K562 (cell line): ENCODE measurements around the gene AGFG2. TPM values are rescaled to one million over a fixed set of nuclear protein-coding genes. Genes with fewer than 3 reads are reported as not detected.

Experiments used
- ATAC-seq: fragments of 200-7000 bp; cut with Tn5 transposase; 3 replicates; pipeline ENCODE4 v1.9.1; 2020; ENCODE audit warnings: moderate library complexity
- BruUV-seq: library from RNA; stranded (reverse); fragments of 400-500 nt; replicated peaks from 2 replicates; lab custom pipeline; 2021; lab: Mats Ljungman, UMichigan
- CTCF ChIA-PET: fragments of 300-600 bp; formaldehyde crosslinking; extraction: SDS; loops from one replicate; lab custom pipeline; 2021; ENCODE audit warnings: low intra/inter-chr PET ratio; lab: Yijun Ruan, JAX
- POLR2A ChIA-PET: fragments of 300-600, 350-650 bp; sonication (Branson Sonifier 250); formaldehyde crosslinking; extraction: SDS; loops from one replicate; lab custom pipeline; 2021; ENCODE audit warnings: antibody characterized with exemption, inconsistent platforms; lab: Yijun Ruan, JAX
- DNase-seq, 4 experiments: peaks; one replicate each; pipeline versions ENCODE4 v3.0.0 to v3.0.0-alpha.2; 2011 to 2018; ENCODE audit warnings: low spot score in 3 of 4, mixed read lengths in 3 of 4; ENCODE audit errors: extremely low read depth in 1 of 4
- FAIRE-seq: peaks from 2 replicates; lab custom pipeline; 2011; peaks lifted over from hg19 to GRCh38; lab: Jason Lieb, UNC
- H2AFZ ChIP-seq: 2 replicates; pipeline ENCODE4 v1.6.0; 2011; ENCODE audit warnings: low read depth, low read length, control low read depth, inconsistent platforms
- H3K27ac ChIP-seq: fragments of 200-600 bp; 3 replicates; pipeline ENCODE4 v1.8.0; 2011; ENCODE audit warnings: low read depth, mild to moderate bottlenecking, control low read depth, inconsistent platforms, low read length, moderate library complexity, mixed read lengths; ENCODE audit errors: extremely low read depth
- H3K27me3 ChIP-seq, 2 experiments: fragments of 300-600 bp in 1 of 2; 2 replicates in 1 of 2; 3 replicates in 1 of 2; pipeline versions ENCODE4 v1.6.0 to v1.8.0; 2011; ENCODE audit warnings: inconsistent platforms in 2 of 2, low read length in 2 of 2, mild to moderate bottlenecking in 1 of 2, mixed read lengths in 1 of 2, moderate library complexity in 1 of 2; ENCODE audit not compliant: control insufficient read depth in 2 of 2, insufficient read depth in 2 of 2
- H3K36me3 ChIP-seq: fragments of 300-600 bp; 3 replicates; pipeline ENCODE4 v1.8.0; 2011; ENCODE audit warnings: mild to moderate bottlenecking, low read length, inconsistent platforms; ENCODE audit not compliant: control insufficient read depth, insufficient read depth
- H3K4me1 ChIP-seq, 2 experiments: fragments of 200-600 bp in 1 of 2; replicated peaks in 1 of 2; 2 replicates in 1 of 2; 3 replicates in 1 of 2; pipeline versions ENCODE4 v1.5.1 to v1.8.0; 2011; ENCODE audit warnings: inconsistent platforms in 2 of 2, low read length in 2 of 2, mild to moderate bottlenecking in 1 of 2, mixed read lengths in 1 of 2, moderate library complexity in 1 of 2; ENCODE audit not compliant: control insufficient read depth in 2 of 2, insufficient read depth in 2 of 2
- H3K4me2 ChIP-seq: 2 replicates; pipeline ENCODE4 v1.6.1; 2011; ENCODE audit warnings: low read length, control low read depth, inconsistent platforms, mixed read lengths; ENCODE audit not compliant: insufficient read depth
- H3K4me3 ChIP-seq: fragments of 200-600 bp; sonication (generic), shearing (Covaris generic); 2 replicates; pipeline ENCODE4 v1.5.1; 2016; ENCODE audit warnings: control low read depth, inconsistent platforms
- H3K79me2 ChIP-seq: fragments of 200-600 bp; 3 replicates; pipeline ENCODE4 v1.8.0; 2011; ENCODE audit warnings: low read length, inconsistent platforms; ENCODE audit not compliant: control insufficient read depth, insufficient read depth
- H3K9ac ChIP-seq, 2 experiments: 2 replicates each; pipeline versions ENCODE4 v1.6.0 to v1.6.1; 2011; ENCODE audit warnings: low read depth in 2 of 2, low read length in 2 of 2, control low read depth in 1 of 2, inconsistent platforms in 1 of 2, mild to moderate bottlenecking in 1 of 2, mixed read lengths in 1 of 2; ENCODE audit not compliant: insufficient read depth in 1 of 2
- H3K9me1 ChIP-seq: one replicate; pipeline ENCODE4 v1.6.0; 2011; ENCODE audit warnings: inconsistent platforms, mild to moderate bottlenecking, low read length, moderate library complexity; ENCODE audit not compliant: control insufficient read depth, insufficient read depth
- H3K9me3 ChIP-seq: replicated peaks from 2 replicates; pipeline ENCODE4 v1.5.1; 2011; ENCODE audit warnings: low read depth, low read length, inconsistent platforms; ENCODE audit not compliant: control insufficient read depth, insufficient read depth
- H4K20me1 ChIP-seq: replicated peaks from 2 replicates; pipeline ENCODE4 v1.6.1; 2011; ENCODE audit warnings: low read length, inconsistent platforms, mixed read lengths; ENCODE audit not compliant: control insufficient read depth, insufficient read depth
- RBFOX2 ChIP-seq: fragments of 200-400 bp; formaldehyde crosslinking; IDR thresholded peaks from 2 replicates; pipeline ENCODE4 v1.6.1; 2017; ENCODE audit warnings: low read depth, mild to moderate bottlenecking, low read length, moderate library complexity
- TBL1XR1 ChIP-seq, 2 experiments: IDR thresholded peaks; 2 replicates each; pipeline ENCODE4 v1.6.1; 2012; ENCODE audit warnings: improper control_type of control experiment in 2 of 2, low read length in 2 of 2, mild to moderate bottlenecking in 1 of 2
- ZFX ChIP-seq: sonication (generic); formaldehyde crosslinking; IDR thresholded peaks from 2 replicates; pipeline ENCODE4 v1.8.0; 2022; ENCODE audit warnings: mild to moderate bottlenecking, missing genetic modification reagents, moderate library complexity
- ZNF740 ChIP-seq, 3 experiments: fragments of 200-800 bp in 1 of 3; sonication (Bioruptor generic) in 1 of 3; sonication (generic) in 1 of 3; formaldehyde crosslinking in 1 of 3; IDR thresholded peaks; 2 replicates each; pipeline versions ENCODE4 v1.6.1 to v1.8.0; 2016 to 2022; ENCODE audit warnings: mild to moderate bottlenecking in 2 of 3, missing compliant biosample characterization in 2 of 3, missing genetic modification characterization in 2 of 3, missing genetic modification reagents in 1 of 3
- WGBS: fragments of 100-300 bp; shearing (Covaris generic); methylation state at CpG from one replicate; pipeline ENCODE4 v1.1.6; 2016; ENCODE audit warnings: low coverage, mixed read lengths; ENCODE audit not compliant: insufficient coverage; ENCODE audit errors: missing lambda C conversion rate; 5-methylcytosine and 5-hydroxymethylcytosine counted together
- in situ Hi-C: fragments of 300-500 bp; cut with MboI; formaldehyde crosslinking; loops from 4 replicates; pipeline ENCODE4 v1.15.0; 2018; ENCODE audit warnings: inconsistent platforms, mixed read lengths
- intact Hi-C: fragments of 100-400 bp; cut with micrococcal nuclease; formaldehyde crosslinking; loops from 2 replicates; pipeline ENCODE4 v1.14.2; 2022
- polyA plus RNA-seq, 8 experiments: library from polyadenylated mRNA; depleted of rRNA in 4 of 8; stranded (reverse) in 5 of 8; unstranded in 3 of 8; fragments of >200 nt; fragmentation: Nextera tagmentation in 2 of 8; fragmentation: Illumina TruSeq in 1 of 8; extraction: Ambion mirVana in 2 of 8; extraction: Trizol in 1 of 8; gene quantifications; 2 replicates each; pipeline versions ENCODE4 v1.2.1 to v1.2.3, GENCODE V29; 2011 to 2014; ENCODE audit warnings: inconsistent platforms in 1 of 8, missing spikeins in 1 of 8
- total RNA-seq, 7 experiments: library from RNA; depleted of rRNA in 6 of 7; stranded (reverse); fragments of >200 nt in 6 of 7; fragmentation: Illumina TruSeq in 2 of 7; extraction: Trizol in 2 of 7; gene quantifications; 2 replicates each; pipeline versions ENCODE4 v1.2.1 to v1.2.3, GENCODE V29; 2011 to 2021; ENCODE audit warnings: low replicate concordance in 1 of 7

The AGFG2 gene
- total and polyA plus RNA-seq, 9 of the 15 experiments (the other 6 are each of a cell fraction or from before 2014, with no cell fraction given) = 0.31 to 23.1 (median 6.5) TPM

DNA sequence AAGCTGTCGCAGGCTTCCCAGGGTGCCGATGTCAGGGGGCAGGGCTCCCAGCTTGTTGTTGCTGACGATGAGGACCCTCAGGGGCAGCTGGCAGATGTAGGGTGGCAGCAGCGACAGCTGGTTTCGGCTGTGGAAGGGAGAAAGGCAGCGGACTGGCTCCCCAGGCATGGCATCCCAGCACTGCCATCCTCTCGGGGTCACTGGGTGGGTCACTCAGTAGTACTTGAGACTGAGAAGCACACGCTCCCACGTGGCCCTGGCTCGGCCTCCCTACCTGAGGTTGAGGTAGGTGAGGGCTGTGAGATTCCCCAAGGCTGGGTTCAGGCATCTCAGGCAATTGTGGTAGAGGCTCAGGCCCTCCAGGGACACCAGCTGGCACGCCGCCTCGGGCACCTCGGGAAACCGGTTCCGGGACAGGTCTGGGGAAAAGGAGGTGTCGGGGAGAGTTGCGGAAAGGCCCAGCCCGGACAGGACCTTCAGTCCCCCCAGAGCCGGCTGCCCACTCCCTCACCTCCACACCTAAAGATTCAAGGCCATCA, 43.1 kb downstream of the AGFG2 start:
- peaks cover 24% of the 10 kb centered on the region for H4K20me1 ChIP-seq
- peaks cover 26 to 64% of the 10 kb centered on the region in 2 experiments for H3K4me1 ChIP-seq
- H3K27me3 ChIP-seq = no peaks in the 10 kb centered on the region
- H3K79me2 ChIP-seq = peaks cover 31% of the 10 kb centered on the region
- H3K36me3 ChIP-seq = peaks cover 69% of the 10 kb centered on the region
- TF ChIP-seq RBFOX2 (peak; percentile 44; the same call in 1 of the 2 replicates), ZNF740 (CRISPR knock-in tag; IDR thresholded peaks at IDR 0.05) (no peak), ZNF740 (tag; IDR thresholded peaks at IDR 0.05) (no peak)
- FAIRE-seq = no peak
- H3K4me2 ChIP-seq = no peak overlapping the region
- peak overlapping the region in 1 of 2 experiments; percentile 67; a peak in 2 of 4 replicates for H3K9ac ChIP-seq
- DNase-seq = no peak
- H3K9me1 ChIP-seq = peaks cover 12% of the 10 kb centered on the region
- in situ Hi-C loops (no loop called here), intact Hi-C loops (no loop called here)
- no TSS peak for BruUV-seq
- ChIA-PET CTCF (no interaction called here), POLR2A (interaction anchor here (0.6 to 2.2 kb wide), 4 partner anchors 10 to 112 kb away, joined by 3 to 9 read pairs (median 4); no protein-coding TSS in a partner anchor)
- no peaks in the 10 kb centered on the region for H3K9me3 ChIP-seq
- no peak overlapping the region for H3K27ac ChIP-seq
- WGBS = 92% methylated on average over 20 of the region's 20 CpGs
- no peak overlapping the region for H3K4me3 ChIP-seq
- H2AFZ ChIP-seq = no peak overlapping the region
- no peak for ATAC-seq

DNA sequence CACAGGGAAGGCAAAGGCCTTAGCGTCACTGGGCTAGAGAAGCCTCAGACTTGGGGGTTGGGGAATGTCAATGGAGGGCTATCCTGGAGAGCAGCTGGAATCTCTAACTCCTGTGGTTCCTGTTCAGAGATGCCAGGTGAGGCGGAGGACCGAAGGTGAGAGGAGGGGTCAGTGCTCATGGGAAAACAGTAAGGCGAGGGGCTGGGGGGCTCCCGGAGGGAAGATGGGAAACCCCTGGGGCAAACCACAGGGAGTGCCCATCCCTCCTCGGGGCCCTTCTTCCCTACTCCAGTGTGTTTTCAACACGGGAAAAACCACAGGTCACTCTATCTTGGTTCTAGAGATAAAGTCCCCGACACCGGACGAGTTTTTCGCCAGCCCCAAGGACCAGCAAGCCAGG, 43.6 kb downstream of the AGFG2 start:
- peaks cover 26 to 64% of the 10 kb centered on the region in 2 experiments for H3K4me1 ChIP-seq

More for the DNA sequence above, 43.6 kb downstream of the AGFG2 start:
- Histone ChIP-seq H3K4me3 (no peak overlapping the region), H3K9me1 (peaks cover 12% of the 10 kb centered on the region), H3K4me2 (peak overlapping the region; percentile 12; the same call in 1 of the 2 replicates), H3K79me2 (peaks cover 31% of the 10 kb centered on the region), H4K20me1 (peaks cover 24% of the 10 kb centered on the region), H2AFZ (no peak overlapping the region), H3K27ac (no peak overlapping the region)
- WGBS = 63% methylated on average over 10 of the region's 11 CpGs
- CTCF ChIA-PET = no interaction called here
- TF ChIP-seq ZFX (0 out of 2 replicates have a peak, but pooled peaks have one; percentile 18), TBL1XR1 (IDR thresholded peaks at IDR 0.05; ENCODE audit: low read length in 2 of 2) (no peak)
- TF ChIP-seq, all 486 proteins: peak for 1
- Histone ChIP-seq H3K27me3 (no peaks in the 10 kb centered on the region), H3K9ac (peak overlapping the region in 1 of 2 experiments; percentile 80; a peak in 1 of 4 replicates), H3K36me3 (peaks cover 64% of the 10 kb centered on the region), H3K9me3 (no peaks in the 10 kb centered on the region)
- BruUV-seq = no TSS peak
- POLR2A ChIA-PET = interaction anchor here (0.6 to 2.2 kb wide), 3 partner anchors 11 to 31 kb away, joined by 3 to 9 read pairs (median 3); no protein-coding TSS in a partner anchor
- FAIRE-seq = no peak
- intact Hi-C loops (no loop called here), in situ Hi-C loops (no loop called here)
- no peak for ATAC-seq
- DNase-seq = no peak
